ENCODE results near the gene GPR157.

Gene GPR157

GRCh38 chr1:9086796-9087195 lies 42.1 kb downstream of the GPR157 start:
- peaks cover 10% of the 10 kb centered on the region for H3K27me3 ChIP-seq (ENCODE audit: insufficient read depth, low read length, poor library complexity)
- H3K27ac ChIP-seq (ENCODE audit: low read length), result no peak overlapping the region
- H3K4me1 ChIP-seq (ENCODE audit: insufficient read depth, low read length), result 0 out of 2 replicates have a peak, but pooled peaks cover 5% of the 10 kb centered on the region
- H3K36me3 ChIP-seq (ENCODE audit: insufficient read depth, low read length), result no peaks in the 10 kb centered on the region
- no peak for DNase-seq
- no peak overlapping the region for H3K9ac ChIP-seq (ENCODE audit: low read depth, low read length)
- no peak overlapping the region for H3K4me3 ChIP-seq (ENCODE audit: low read depth in 1 of 2, low read length in 2 of 2)
- H3K9me3 ChIP-seq (ENCODE audit: insufficient read depth, low read length, severe bottlenecking), result no peaks in the 10 kb centered on the region
- H3K79me2 ChIP-seq (ENCODE audit: insufficient read depth, low read length), result no peaks in the 10 kb centered on the region
- H4K20me1 ChIP-seq (ENCODE audit: insufficient read depth, low read length), result no peaks in the 10 kb centered on the region
- H3K4me2 ChIP-seq (ENCODE audit: insufficient read depth, low read length), result no peak overlapping the region
- ATAC-seq (ENCODE audit: insufficient read depth, low read depth), result no peak
- no peak overlapping the region for H2AFZ ChIP-seq (ENCODE audit: low read depth, low read length)
- no peak for TF ChIP-seq CTCF (IDR thresholded peaks at IDR 0.05; ENCODE audit: borderline replicate concordance, extremely low read depth, low read length, poor library complexity, severe bottlenecking)
- no peak for TF ChIP-seq EZH2 (IDR thresholded peaks at IDR 0.05; ENCODE audit: borderline replicate concordance, low read depth, low read length, severe bottlenecking)

- DNase-seq (no peak), ATAC-seq (ENCODE audit: insufficient read depth, low read depth) (no peak)
- H3K9ac ChIP-seq (ENCODE audit: low read depth, low read length), result no peak overlapping the region
- H3K4me1 ChIP-seq (ENCODE audit: insufficient read depth, low read length), result 0 out of 2 replicates have a peak, but pooled peaks cover 5% of the 10 kb centered on the region
- H3K36me3 ChIP-seq (ENCODE audit: insufficient read depth, low read length), result no peaks in the 10 kb centered on the region
- no peak overlapping the region for H2AFZ ChIP-seq (ENCODE audit: low read depth, low read length)
- H3K27ac ChIP-seq (ENCODE audit: low read length), result no peak overlapping the region
- H3K4me2 ChIP-seq (ENCODE audit: insufficient read depth, low read length), result no peak overlapping the region
- no peaks in the 10 kb centered on the region for H3K79me2 ChIP-seq (ENCODE audit: insufficient read depth, low read length)
- TF ChIP-seq CTCF (IDR thresholded peaks at IDR 0.05; ENCODE audit: borderline replicate concordance, extremely low read depth, low read length, poor library complexity, severe bottlenecking) (no peak), EZH2 (IDR thresholded peaks at IDR 0.05; ENCODE audit: borderline replicate concordance, low read depth, low read length, severe bottlenecking) (no peak)
- no peaks in the 10 kb centered on the region for H3K9me3 ChIP-seq (ENCODE audit: insufficient read depth, low read length, severe bottlenecking)
- no peaks in the 10 kb centered on the region for H4K20me1 ChIP-seq (ENCODE audit: insufficient read depth, low read length)
- peaks cover 4% of the 10 kb centered on the region for H3K27me3 ChIP-seq (ENCODE audit: insufficient read depth, low read length, poor library complexity)
- H3K4me3 ChIP-seq (ENCODE audit: low read depth in 1 of 2, low read length in 2 of 2), result no peak overlapping the region
These were observed 42.9 kb downstream of the GPR157 start for GRCh38 chr1:9086045-9086444.

GRCh38 chr1:9085306-9085940 lies 43.5 kb downstream of the GPR157 start:
- no peak overlapping the region for H2AFZ ChIP-seq (ENCODE audit: low read depth, low read length)

More at GRCh38 chr1:9085306-9085940, 43.5 kb downstream of the GPR157 start:
- no peaks in the 10 kb centered on the region for H3K79me2 ChIP-seq (ENCODE audit: insufficient read depth, low read length)
- H3K27me3 ChIP-seq (ENCODE audit: insufficient read depth, low read length, poor library complexity), result peaks cover 4% of the 10 kb centered on the region
- H3K9ac ChIP-seq (ENCODE audit: low read depth, low read length), result no peak overlapping the region
- no peaks in the 10 kb centered on the region for H4K20me1 ChIP-seq (ENCODE audit: insufficient read depth, low read length)
- no peak overlapping the region for H3K4me3 ChIP-seq (ENCODE audit: low read depth in 1 of 2, low read length in 2 of 2)
- no peak overlapping the region for H3K4me2 ChIP-seq (ENCODE audit: insufficient read depth, low read length)
- no peaks in the 10 kb centered on the region for H3K36me3 ChIP-seq (ENCODE audit: insufficient read depth, low read length)
- ATAC-seq (ENCODE audit: insufficient read depth, low read depth) (no peak), DNase-seq (no peak)
- no peaks in the 10 kb centered on the region for H3K9me3 ChIP-seq (ENCODE audit: insufficient read depth, low read length, severe bottlenecking)
- H3K27ac ChIP-seq (ENCODE audit: low read length), result no peak overlapping the region
- H3K4me1 ChIP-seq (ENCODE audit: insufficient read depth, low read length), result 0 out of 2 replicates have a peak, but pooled peaks cover 5% of the 10 kb centered on the region
- TF ChIP-seq CTCF (IDR thresholded peaks at IDR 0.05; ENCODE audit: borderline replicate concordance, extremely low read depth, low read length, poor library complexity, severe bottlenecking) (no peak), EZH2 (IDR thresholded peaks at IDR 0.05; ENCODE audit: borderline replicate concordance, low read depth, low read length, severe bottlenecking) (no peak)

Data from DND-41 (cell line).